IMR-90 (cell line): ENCODE measurements around the gene STEAP1. TPM values are rescaled to one million over a fixed set of nuclear protein-coding genes. Genes with fewer than 3 reads are reported as not detected.

ENCODE experiments used
- ATAC-seq: fragments of 200-7000 bp; cut with Tn5 transposase; 2 replicates; pipeline ENCODE4 v1.9.1; 2020; ENCODE audit warnings: low read depth, mild to moderate bottlenecking, moderate library complexity
- BruUV-seq: library from RNA; stranded (reverse); fragments of 400-500 nt; replicated peaks from 2 replicates; lab custom pipeline; 2021; lab: Mats Ljungman, UMichigan
- CTCF ChIA-PET: fragments of 300-600 bp; formaldehyde crosslinking; extraction: SDS; loops from one replicate; lab custom pipeline; 2021; ENCODE audit warnings: antibody characterized with exemption; lab: Yijun Ruan, JAX
- POLR2A ChIA-PET: fragments of 300-600 bp; sonication (Branson Sonifier 250); formaldehyde crosslinking; loops from one replicate; lab custom pipeline; 2022; ENCODE audit warnings: antibody characterized with exemption; ENCODE audit not compliant: unreplicated experiment; lab: Charles Lee
- DNase-seq: peaks from one replicate; pipeline ENCODE4 v3.0.0; 2013
- H2AFZ ChIP-seq: replicated peaks from 2 replicates; pipeline ENCODE3; 2013; ENCODE audit warnings: low read length, mild to moderate bottlenecking; ENCODE audit not compliant: poor library complexity
- H2AK5ac ChIP-seq: 2 replicates; pipeline ENCODE4 v1.6.1; 2013; ENCODE audit warnings: low read depth, low read length, inconsistent platforms
- H2AK9ac ChIP-seq: replicated peaks from 2 replicates; pipeline ENCODE3; 2013; ENCODE audit warnings: mild to moderate bottlenecking, low read depth, low read length, moderate library complexity; ENCODE audit not compliant: poor library complexity
- H2BK120ac ChIP-seq: 2 replicates; pipeline ENCODE4 v1.6.1; 2013; ENCODE audit warnings: low read depth, low read length, inconsistent platforms
- H2BK15ac ChIP-seq: 3 replicates; pipeline ENCODE4 v1.6.1; 2013; ENCODE audit warnings: low read depth, low read length, inconsistent platforms
- H2BK20ac ChIP-seq: 2 replicates; pipeline ENCODE4 v1.6.1; 2013; ENCODE audit warnings: low read depth, mild to moderate bottlenecking, inconsistent platforms, low read length, moderate library complexity
- H2BK5ac ChIP-seq: 2 replicates; pipeline ENCODE4 v1.6.1; 2013; ENCODE audit warnings: mild to moderate bottlenecking, low read depth, low read length, inconsistent platforms; ENCODE audit not compliant: poor library complexity, severe bottlenecking
- H3K14ac ChIP-seq: replicated peaks from 2 replicates; pipeline ENCODE4 v1.6.1; 2013; ENCODE audit warnings: low read depth, low read length, inconsistent platforms
- H3K18ac ChIP-seq: 2 replicates; pipeline ENCODE4 v1.6.1; 2013; ENCODE audit warnings: low read depth, low read length, control low read depth
- H3K23ac ChIP-seq: 2 replicates; pipeline ENCODE4 v1.6.1; 2013; ENCODE audit warnings: low read depth, low read length, inconsistent platforms
- H3K27ac ChIP-seq: 2 replicates; pipeline ENCODE4 v1.5.1; 2013; ENCODE audit warnings: mild to moderate bottlenecking, control low read depth, low read length; ENCODE audit not compliant: insufficient read depth
- H3K27me3 ChIP-seq: 2 replicates; pipeline ENCODE4 v1.6.1; 2013; ENCODE audit warnings: low read length; ENCODE audit not compliant: control insufficient read depth, insufficient read depth
- H3K36me3 ChIP-seq: 2 replicates; pipeline ENCODE4 v1.6.1; 2013; ENCODE audit warnings: low read length, mixed read lengths; ENCODE audit not compliant: control insufficient read depth, insufficient read depth
- H3K4ac ChIP-seq: 2 replicates; pipeline ENCODE4 v1.6.1; 2013; ENCODE audit warnings: low read depth, low read length, inconsistent platforms
- H3K4me1 ChIP-seq: 2 replicates; pipeline ENCODE4 v1.6.1; 2013; ENCODE audit warnings: low read length, mixed read lengths; ENCODE audit not compliant: control insufficient read depth, insufficient read depth
- H3K4me2 ChIP-seq: 2 replicates; pipeline ENCODE4 v1.6.1; 2013; ENCODE audit warnings: low read depth, mild to moderate bottlenecking, control low read depth, low read length, moderate library complexity
- H3K4me3 ChIP-seq: 2 replicates; pipeline ENCODE4 v1.5.1; 2013; ENCODE audit warnings: low read depth, mild to moderate bottlenecking, control low read depth, low read length, moderate library complexity; ENCODE audit not compliant: insufficient read depth
- H3K56ac ChIP-seq: 2 replicates; pipeline ENCODE4 v1.6.1; 2013; ENCODE audit warnings: low read length, inconsistent platforms; ENCODE audit not compliant: insufficient read depth; ENCODE audit errors: extremely low read depth
- H3K79me1 ChIP-seq, 2 experiments: 2 replicates each; pipeline ENCODE4 v1.6.1; 2013; ENCODE audit warnings: low read length in 2 of 2, inconsistent platforms in 1 of 2, low read depth in 1 of 2
- H3K9ac ChIP-seq: 2 replicates; pipeline ENCODE4 v1.6.1; 2013; ENCODE audit warnings: low read depth, low read length, control low read depth
- H3K9me1 ChIP-seq: 2 replicates; pipeline ENCODE4 v1.6.1; 2013; ENCODE audit warnings: low read length, inconsistent platforms; ENCODE audit not compliant: insufficient read depth
- H3K9me3 ChIP-seq: 2 replicates; pipeline ENCODE4 v1.6.1; 2013; ENCODE audit warnings: low read length; ENCODE audit not compliant: control insufficient read depth, insufficient read depth
- H4K20me1 ChIP-seq: 2 replicates; pipeline ENCODE4 v1.6.1; 2013; ENCODE audit warnings: low read length, inconsistent platforms; ENCODE audit not compliant: insufficient read depth
- H4K5ac ChIP-seq: 2 replicates; pipeline ENCODE4 v1.6.1; 2013; ENCODE audit warnings: mild to moderate bottlenecking, low read depth, low read length, control low read depth
- H4K8ac ChIP-seq, 2 experiments: 2 replicates each; pipeline ENCODE4 v1.6.1; 2013; ENCODE audit warnings: low read depth in 2 of 2, low read length in 2 of 2, control low read depth in 1 of 2, inconsistent platforms in 1 of 2
- H4K91ac ChIP-seq: 2 replicates; pipeline ENCODE4 v1.6.1; 2013; ENCODE audit warnings: low read depth, low read length, inconsistent platforms; ENCODE audit not compliant: insufficient read depth
- BHLHE40 ChIP-seq: fragments of 150-350 bp; IDR thresholded peaks from 2 replicates; pipeline ENCODE4 v1.6.1; 2016; ENCODE audit warnings: mild to moderate bottlenecking, low read depth, low read length
- ELK1 ChIP-seq: fragments of 150-350 bp; IDR thresholded peaks from 2 replicates; pipeline ENCODE4 v1.6.1; 2016; ENCODE audit warnings: low read depth, mild to moderate bottlenecking, low read length, moderate library complexity, borderline replicate concordance
- MAFK ChIP-seq: IDR thresholded peaks from 2 replicates; pipeline ENCODE4 v1.6.1; 2012; ENCODE audit warnings: low read depth, low read length, improper control_type of control experiment
- MAZ ChIP-seq: IDR thresholded peaks from 2 replicates; pipeline ENCODE4 v1.6.1; 2012; ENCODE audit warnings: low read depth, mild to moderate bottlenecking, low read length, improper control_type of control experiment, moderate library complexity, borderline replicate concordance
- MXI1 ChIP-seq: IDR thresholded peaks from 2 replicates; pipeline ENCODE4 v1.6.1; 2012; ENCODE audit warnings: low read depth, mild to moderate bottlenecking, low read length, moderate library complexity, borderline replicate concordance
- NFE2L2 ChIP-seq: fragments of 150-350 bp; IDR thresholded peaks from 2 replicates; pipeline ENCODE4 v1.6.1; 2016; ENCODE audit warnings: low read depth, mild to moderate bottlenecking, low read length
- RAD21 ChIP-seq: IDR thresholded peaks from 2 replicates; pipeline ENCODE4 v1.6.1; 2012; ENCODE audit warnings: low read length, improper control_type of control experiment
- RCOR1 ChIP-seq: IDR thresholded peaks from 2 replicates; pipeline ENCODE4 v1.6.1; 2012; ENCODE audit warnings: mild to moderate bottlenecking, low read length, improper control_type of control experiment; ENCODE audit not compliant: insufficient replicate concordance
- RFX5 ChIP-seq: IDR thresholded peaks from 2 replicates; pipeline ENCODE4 v1.8.0; 2012; ENCODE audit warnings: low read depth, mild to moderate bottlenecking, low read length, moderate library complexity
- SMC3 ChIP-seq: fragments of 150-350 bp; IDR thresholded peaks from 2 replicates; pipeline ENCODE4 v1.6.1; 2016; ENCODE audit warnings: low read depth, mild to moderate bottlenecking, antibody characterized with exemption, low read length, moderate library complexity
- WGBS, 2 experiments: methylation state at CpG; one replicate each; pipeline versions ENCODE4 v1.1.5 to v1.1.7; 2013; ENCODE audit warnings: missing lambda C conversion rate in 2 of 2; ENCODE audit not compliant: insufficient read length in 1 of 2; ENCODE audit errors: extremely low coverage in 2 of 2; 5-methylcytosine and 5-hydroxymethylcytosine counted together
- dilution Hi-C: fragments of 300-500 bp; cut with HindIII; formaldehyde crosslinking; loops from one replicate; pipeline ENCODE4 v1.14.3; 2018; ENCODE audit warnings: low sequenced_read_pairs; ENCODE audit not compliant: unreplicated experiment
- in situ Hi-C: fragments of 300-500 bp; cut with MboI; formaldehyde crosslinking; loops from 3 replicates; pipeline ENCODE4 v1.14.3; 2019; ENCODE audit warnings: low sequenced_read_pairs, inconsistent platforms, mixed read lengths
- intact Hi-C: fragments of 100-400 bp; cut with micrococcal nuclease; formaldehyde crosslinking; loops from 2 replicates; pipeline ENCODE4 v1.10.0; 2022
- polyA plus RNA-seq, 3 experiments: library from polyadenylated mRNA; depleted of rRNA; stranded (reverse); fragments of >200 nt; gene quantifications; 2 replicates each; pipeline ENCODE4 v1.2.3, GENCODE V29; 2012; ENCODE audit warnings: low replicate concordance in 1 of 3
- total RNA-seq: library from RNA; depleted of rRNA; stranded (reverse); fragments of >200 nt; gene quantifications from 2 replicates; pipeline ENCODE4 v1.2.3, GENCODE V29; 2012
- TF ChIP-seq, protein P1 (sequence below): conservative IDR thresholded peaks from 2 replicates; pipeline ENCODE4 v1.5.1; 2012; ENCODE audit warnings: mild to moderate bottlenecking, low read depth, low read length, improper control_type of control experiment

The STEAP1 gene
- total and polyA plus RNA-seq, 2 of the 4 experiments (the other 2 are of a cell fraction): 3.9 to 5.2 TPM

GRCh38 chr7:90163534-90163933, 9.3 kb downstream of the STEAP1 start:
- H3K9me1 ChIP-seq: no peaks in the 10 kb centered on the region
- H3K9ac ChIP-seq: no peak overlapping the region
- CTCF ChIA-PET: interaction anchor here (1.4 kb wide), 1 partner anchor 10 kb away, joined by 3 read pairs; the partner anchor contains the start of gene STEAP1

More at GRCh38 chr7:90163534-90163933, 9.3 kb downstream of the STEAP1 start:
- Histone ChIP-seq H2AFZ (no peak overlapping the region), H2BK120ac (no peak overlapping the region), H3K4me3 (no peak overlapping the region), H3K79me1 (no peaks in the 10 kb centered on the region), H3K9me3 (no peaks in the 10 kb centered on the region), H4K20me1 (no peaks in the 10 kb centered on the region), H3K4me2 (no peak overlapping the region), H3K4ac (no peak overlapping the region), H3K27me3 (no peaks in the 10 kb centered on the region), H3K4me1 (no peaks in the 10 kb centered on the region), H3K23ac (no peak overlapping the region), H2AK5ac (no peak overlapping the region), H3K18ac (no peak overlapping the region), H3K36me3 (no peaks in the 10 kb centered on the region), H4K8ac (no peak overlapping the region), H3K56ac (no peak overlapping the region), H4K5ac (no peak overlapping the region), H4K91ac (no peak overlapping the region), H3K14ac (no peak overlapping the region), H2BK20ac (no peak overlapping the region), H2BK5ac (no peak overlapping the region), H3K27ac (no peak overlapping the region), H2AK9ac (no peak overlapping the region), H2BK15ac (no peak overlapping the region)
- in situ Hi-C loops (loop anchor here (10.0 kb wide), 2 partner anchors 101 to 271 kb away; no protein-coding TSS in a partner anchor), dilution Hi-C loops (no loop called here), intact Hi-C loops (no loop called here)
- no peak for TF ChIP-seq MAFK
- no peak for TF ChIP-seq SMC3
- TF ChIP-seq, protein P1, sequence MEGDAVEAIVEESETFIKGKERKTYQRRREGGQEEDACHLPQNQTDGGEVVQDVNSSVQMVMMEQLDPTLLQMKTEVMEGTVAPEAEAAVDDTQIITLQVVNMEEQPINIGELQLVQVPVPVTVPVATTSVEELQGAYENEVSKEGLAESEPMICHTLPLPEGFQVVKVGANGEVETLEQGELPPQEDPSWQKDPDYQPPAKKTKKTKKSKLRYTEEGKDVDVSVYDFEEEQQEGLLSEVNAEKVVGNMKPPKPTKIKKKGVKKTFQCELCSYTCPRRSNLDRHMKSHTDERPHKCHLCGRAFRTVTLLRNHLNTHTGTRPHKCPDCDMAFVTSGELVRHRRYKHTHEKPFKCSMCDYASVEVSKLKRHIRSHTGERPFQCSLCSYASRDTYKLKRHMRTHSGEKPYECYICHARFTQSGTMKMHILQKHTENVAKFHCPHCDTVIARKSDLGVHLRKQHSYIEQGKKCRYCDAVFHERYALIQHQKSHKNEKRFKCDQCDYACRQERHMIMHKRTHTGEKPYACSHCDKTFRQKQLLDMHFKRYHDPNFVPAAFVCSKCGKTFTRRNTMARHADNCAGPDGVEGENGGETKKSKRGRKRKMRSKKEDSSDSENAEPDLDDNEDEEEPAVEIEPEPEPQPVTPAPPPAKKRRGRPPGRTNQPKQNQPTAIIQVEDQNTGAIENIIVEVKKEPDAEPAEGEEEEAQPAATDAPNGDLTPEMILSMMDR: no peak
- no peak for TF ChIP-seq RFX5
- no peak for TF ChIP-seq BHLHE40
- TF ChIP-seq MAZ: no peak
- TF ChIP-seq ELK1: no peak
- no peak for TF ChIP-seq RAD21
- TF ChIP-seq RCOR1: no peak
- no peak for TF ChIP-seq MXI1
- TF ChIP-seq NFE2L2: no peak
- no TSS peak for BruUV-seq
- no peak for ATAC-seq
- WGBS, 2 experiments: 90% methylated on average over 2 of the region's 5 CpGs; no CpG with 5 or more reads in 1 of the 2 experiments
- no peak for DNase-seq
- POLR2A ChIA-PET: no interaction called here
